ENCODE measurements around the gene ALPK1.

DNA sequence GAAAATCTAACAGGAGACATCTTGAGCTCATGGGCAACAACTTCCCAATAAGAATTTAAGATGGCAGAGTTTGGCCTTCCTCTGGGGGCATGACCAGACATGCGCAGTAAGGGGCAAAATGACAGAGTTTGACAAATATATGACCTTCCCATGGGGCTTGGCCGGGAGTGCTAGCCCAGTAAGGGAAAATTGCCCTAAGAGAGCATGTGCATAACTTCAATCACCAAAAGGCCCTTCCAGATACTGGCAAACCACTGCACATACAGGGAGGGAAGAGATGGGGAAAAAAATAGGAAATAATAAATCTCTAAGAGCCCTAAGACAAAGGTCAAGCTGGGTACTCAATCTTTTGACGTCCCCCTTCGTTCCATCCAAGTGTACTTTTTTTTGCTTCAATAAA lies 24.9 kb upstream of the ALPK1 start:
- no peak for TF ChIP-seq CTCF (IDR thresholded peaks at IDR 0.05; ENCODE audit: control extremely low read depth in 1 of 3, insufficient read depth in 1 of 3, low read depth in 1 of 3, low read length in 3 of 3)
- no peak for TF ChIP-seq POU5F1 (IDR thresholded peaks at IDR 0.05; ENCODE audit: low read depth, low read length)
- TF ChIP-seq EZH2 (IDR thresholded peaks at IDR 0.05; ENCODE audit: low read depth, low read length, severe bottlenecking) = no peak
- TF ChIP-seq, protein P1, sequence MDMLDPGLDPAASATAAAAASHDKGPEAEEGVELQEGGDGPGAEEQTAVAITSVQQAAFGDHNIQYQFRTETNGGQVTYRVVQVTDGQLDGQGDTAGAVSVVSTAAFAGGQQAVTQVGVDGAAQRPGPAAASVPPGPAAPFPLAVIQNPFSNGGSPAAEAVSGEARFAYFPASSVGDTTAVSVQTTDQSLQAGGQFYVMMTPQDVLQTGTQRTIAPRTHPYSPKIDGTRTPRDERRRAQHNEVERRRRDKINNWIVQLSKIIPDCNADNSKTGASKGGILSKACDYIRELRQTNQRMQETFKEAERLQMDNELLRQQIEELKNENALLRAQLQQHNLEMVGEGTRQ (IDR thresholded peaks at IDR 0.05; ENCODE audit: low read length) = no peak
- no peak for TF ChIP-seq SRF (IDR thresholded peaks at IDR 0.05; ENCODE audit: low read depth, low read length)
- TF ChIP-seq HDAC2 (IDR thresholded peaks at IDR 0.05; ENCODE audit: borderline replicate concordance in 1 of 2, low read depth in 2 of 2, low read length in 2 of 2) = no peak
- no peak for TF ChIP-seq POLR2AphosphoS5 (IDR thresholded peaks at IDR 0.05; ENCODE audit: low read depth, low read length)
- no peak for TF ChIP-seq RBBP5 (IDR thresholded peaks at IDR 0.05; ENCODE audit: borderline replicate concordance, low read depth, low read length)
- no peak for TF ChIP-seq TAF7 (optimal IDR thresholded peaks at IDR 0.05; ENCODE audit: borderline replicate concordance, low read depth, low read length)
- TF ChIP-seq POLR2A (IDR thresholded peaks at IDR 0.05; ENCODE audit: control extremely low read depth in 1 of 2, low read depth in 2 of 2, low read length in 2 of 2) = no peak
- no peak for TF ChIP-seq BRCA1 (IDR thresholded peaks at IDR 0.05; ENCODE audit: low read depth, low read length)
- no peak for TF ChIP-seq MAFK (IDR thresholded peaks at IDR 0.05; ENCODE audit: low read depth, low read length)
- no peak for TF ChIP-seq CREB1 (IDR thresholded peaks at IDR 0.05)
